Activated CD4-positive, alpha-beta T cell treated with anti-CD3 and anti-CD28 coated beads, Interleukin-2, amount 10 ng/mL, durations not matched to agents 24 days and 14 days (primary cell): Measurements from ENCODE around the gene PRLHR. TPM values are rescaled to one million over a fixed set of nuclear protein-coding genes. Genes with fewer than 3 reads are reported as not detected.

Experiments
- DNase-seq: peaks from one replicate; pipeline ENCODE4 v3.0.0; 2022
- H3K27ac Mint-ChIP-seq: one replicate; pipeline ENCODE4 v1.8.0; 2022; ENCODE audit warnings: mild to moderate bottlenecking, mixed read lengths
- H3K27me3 Mint-ChIP-seq: one replicate; pipeline ENCODE4 v1.8.0; 2022; ENCODE audit warnings: mixed read lengths
- H3K36me3 Mint-ChIP-seq: one replicate; pipeline ENCODE4 v1.8.0; 2022; ENCODE audit warnings: low read depth, mild to moderate bottlenecking, mixed read lengths
- H3K4me1 Mint-ChIP-seq: one replicate; pipeline ENCODE4 v1.8.0; 2021; ENCODE audit warnings: mixed read lengths
- H3K4me3 Mint-ChIP-seq: one replicate; pipeline ENCODE4 v1.8.0; 2022; ENCODE audit warnings: mild to moderate bottlenecking, moderate library complexity, mixed read lengths
- H3K9me3 Mint-ChIP-seq: one replicate; pipeline ENCODE4 v1.8.0; 2021; ENCODE audit warnings: mixed read lengths
- intact Hi-C: fragments of 100-400 bp; cut with micrococcal nuclease; formaldehyde crosslinking; loops from one replicate; pipeline ENCODE4 v1.15.1; 2023
- total RNA-seq: library from RNA; stranded (reverse); gene quantifications from 2 replicates; pipeline ENCODE4 v1.2.3, GENCODE V29; 2022

Gene PRLHR
- total RNA-seq, 1 donor from 2014 or later: not detected

GRCh38 chr10:118605694-118606093, 10.2 kb upstream of the PRLHR start:
- no peak overlapping the region for H3K4me3 Mint-ChIP-seq
- no peak overlapping the region for H3K27ac Mint-ChIP-seq
- no peaks in the 10 kb centered on the region for H3K9me3 Mint-ChIP-seq
- DNase-seq: no peak
- no peaks in the 10 kb centered on the region for H3K4me1 Mint-ChIP-seq
- intact Hi-C loops: no loop called here
- peaks cover 6% of the 10 kb centered on the region for H3K27me3 Mint-ChIP-seq
- no peaks in the 10 kb centered on the region for H3K36me3 Mint-ChIP-seq

- Mint-ChIP-seq H3K9me3 (peaks cover 3% of the 10 kb centered on the region), H3K36me3 (peaks cover 1% of the 10 kb centered on the region), H3K4me1 (peaks cover 5% of the 10 kb centered on the region), H3K27me3 (peaks cover 62% of the 10 kb centered on the region), H3K27ac (no peak overlapping the region), H3K4me3 (no peak overlapping the region)
- intact Hi-C loops: no loop called here
- no peak for DNase-seq
Observed at GRCh38 chr10:118596426-118597124, 1.1 kb upstream of the PRLHR start.

GRCh38 chr10:118595064-118595420, 406 bp downstream of the PRLHR start:
- H3K4me3 Mint-ChIP-seq: no peak overlapping the region
- H3K27ac Mint-ChIP-seq: no peak overlapping the region
- H3K36me3 Mint-ChIP-seq: peaks cover 1% of the 10 kb centered on the region
- intact Hi-C loops: no loop called here
- H3K4me1 Mint-ChIP-seq: peaks cover 5% of the 10 kb centered on the region
- peaks cover 66% of the 10 kb centered on the region for H3K27me3 Mint-ChIP-seq
- no peak for DNase-seq
- peaks cover 3% of the 10 kb centered on the region for H3K9me3 Mint-ChIP-seq

- Mint-ChIP-seq H3K9me3 (peaks cover 3% of the 10 kb centered on the region), H3K36me3 (peaks cover 1% of the 10 kb centered on the region), H3K27ac (no peak overlapping the region), H3K27me3 (peaks cover 68% of the 10 kb centered on the region), H3K4me3 (no peak overlapping the region), H3K4me1 (peaks cover 5% of the 10 kb centered on the region)
- DNase-seq: peak; percentile 76
- intact Hi-C loops: no loop called here
Observed at GRCh38 chr10:118594392-118595063, 920 bp downstream of the PRLHR start.

GRCh38 chr10:118592675-118593330, 2.6 kb downstream of the PRLHR start:
- Mint-ChIP-seq H3K27me3 (peaks cover 61% of the 10 kb centered on the region), H3K9me3 (peaks cover 3% of the 10 kb centered on the region), H3K4me3 (no peak overlapping the region), H3K27ac (no peak overlapping the region), H3K36me3 (peaks cover 1% of the 10 kb centered on the region), H3K4me1 (peaks cover 5% of the 10 kb centered on the region)
- intact Hi-C loops: no loop called here
- DNase-seq: no peak

DNA sequence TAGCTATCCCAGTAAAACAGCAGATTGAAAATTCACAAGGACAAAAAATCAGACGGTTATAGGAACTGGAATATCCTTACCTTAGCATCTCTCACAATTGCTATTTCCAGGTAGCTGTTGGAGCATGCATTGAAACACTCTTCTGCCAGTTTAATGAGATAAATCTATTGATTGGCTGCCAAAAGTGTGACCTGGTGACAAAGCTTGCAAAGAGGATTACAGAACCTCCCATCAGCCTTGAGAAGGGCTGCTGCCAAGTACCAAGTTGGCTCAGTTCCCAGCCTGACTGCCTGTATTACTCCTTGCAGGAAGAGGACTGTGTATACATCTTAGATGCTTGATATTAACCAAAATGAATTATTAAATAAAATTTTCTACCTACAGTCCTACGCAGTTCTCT, 5.1 kb downstream of the PRLHR start:
- peaks cover 3% of the 10 kb centered on the region for H3K4me1 Mint-ChIP-seq
- intact Hi-C loops: no loop called here

DNA sequence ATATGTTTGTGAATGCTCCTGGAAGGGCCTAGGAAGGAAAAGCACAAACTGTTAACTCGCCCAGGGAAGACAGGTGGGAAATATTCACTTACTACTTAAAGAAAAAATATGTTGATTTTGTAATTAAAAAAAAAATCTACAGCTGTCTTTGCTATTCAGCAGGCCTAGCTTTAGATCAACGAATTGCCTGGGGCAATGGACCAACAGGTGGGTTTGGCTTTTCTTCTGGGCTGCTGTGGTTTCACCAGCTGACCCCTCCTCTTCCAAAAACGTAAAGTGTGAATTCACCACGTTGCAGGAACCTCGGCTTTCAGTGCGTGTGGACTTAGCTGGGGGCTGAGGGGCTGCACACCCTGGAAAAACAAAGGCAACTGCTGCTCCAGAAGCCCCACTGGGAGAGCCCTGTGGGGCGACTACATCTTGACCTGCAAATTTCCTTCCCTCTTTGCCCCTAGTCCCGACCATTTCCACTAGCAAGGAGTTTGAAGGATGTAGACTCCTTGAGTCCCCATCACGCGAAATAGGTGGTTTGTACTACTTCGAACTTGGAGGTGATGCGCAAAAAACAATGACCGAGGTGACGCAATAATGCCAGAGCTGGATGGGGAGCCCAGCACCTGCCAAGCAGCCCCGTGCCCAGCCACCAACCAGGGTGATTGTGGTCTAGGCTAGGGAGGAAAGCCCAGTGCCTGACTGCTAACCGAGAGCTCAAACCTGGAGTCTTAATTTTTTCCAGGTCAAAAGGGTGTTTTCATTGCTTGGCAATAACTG, 7.4 kb downstream of the PRLHR start:
- Mint-ChIP-seq H3K27me3 (peaks cover 25% of the 10 kb centered on the region), H3K9me3 (no peaks in the 10 kb centered on the region), H3K4me1 (no peaks in the 10 kb centered on the region), H3K27ac (no peak overlapping the region), H3K4me3 (no peak overlapping the region), H3K36me3 (no peaks in the 10 kb centered on the region)
- intact Hi-C loops: no loop called here
- DNase-seq: no peak

More for the DNA sequence above, 5.1 kb downstream of the PRLHR start:
- no peaks in the 10 kb centered on the region for H3K36me3 Mint-ChIP-seq
- no peaks in the 10 kb centered on the region for H3K9me3 Mint-ChIP-seq
- H3K27me3 Mint-ChIP-seq: peaks cover 46% of the 10 kb centered on the region
- no peak overlapping the region for H3K27ac Mint-ChIP-seq
- no peak for DNase-seq
- H3K4me3 Mint-ChIP-seq: no peak overlapping the region

- no peaks in the 10 kb centered on the region for H3K4me1 Mint-ChIP-seq
- H3K4me3 Mint-ChIP-seq: no peak overlapping the region
- no peak overlapping the region for H3K27ac Mint-ChIP-seq
- no peaks in the 10 kb centered on the region for H3K36me3 Mint-ChIP-seq
- H3K27me3 Mint-ChIP-seq: peaks cover 17% of the 10 kb centered on the region
- DNase-seq: no peak
- intact Hi-C loops: no loop called here
- no peaks in the 10 kb centered on the region for H3K9me3 Mint-ChIP-seq
Observed at GRCh38 chr10:118586911-118587310, 8.5 kb downstream of the PRLHR start.

DNA sequence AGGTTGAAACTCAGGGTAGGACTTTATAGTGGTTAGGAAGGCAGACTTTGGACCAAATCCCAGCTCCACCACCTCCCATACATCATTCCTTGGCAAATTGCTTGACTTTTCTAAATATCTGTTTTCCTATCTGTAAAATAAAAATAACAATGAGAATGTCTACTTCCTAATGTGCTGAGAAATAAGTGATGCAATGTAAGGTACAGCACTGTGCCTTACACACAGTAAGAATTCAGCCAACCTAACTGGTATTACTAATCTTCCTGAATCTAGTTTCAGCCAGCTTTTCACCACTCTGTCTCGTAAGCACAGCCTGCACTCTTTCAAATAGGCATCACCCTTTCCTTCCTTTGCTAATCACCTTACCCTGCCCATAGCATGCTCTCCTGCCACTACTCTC, 9.7 kb downstream of the PRLHR start:
- H3K27ac Mint-ChIP-seq: no peak overlapping the region
- H3K4me1 Mint-ChIP-seq: no peaks in the 10 kb centered on the region
- H3K27me3 Mint-ChIP-seq: peaks cover 15% of the 10 kb centered on the region
- no peaks in the 10 kb centered on the region for H3K36me3 Mint-ChIP-seq
- no peak overlapping the region for H3K4me3 Mint-ChIP-seq
- intact Hi-C loops: no loop called here
- DNase-seq: no peak
- no peaks in the 10 kb centered on the region for H3K9me3 Mint-ChIP-seq

DNA sequence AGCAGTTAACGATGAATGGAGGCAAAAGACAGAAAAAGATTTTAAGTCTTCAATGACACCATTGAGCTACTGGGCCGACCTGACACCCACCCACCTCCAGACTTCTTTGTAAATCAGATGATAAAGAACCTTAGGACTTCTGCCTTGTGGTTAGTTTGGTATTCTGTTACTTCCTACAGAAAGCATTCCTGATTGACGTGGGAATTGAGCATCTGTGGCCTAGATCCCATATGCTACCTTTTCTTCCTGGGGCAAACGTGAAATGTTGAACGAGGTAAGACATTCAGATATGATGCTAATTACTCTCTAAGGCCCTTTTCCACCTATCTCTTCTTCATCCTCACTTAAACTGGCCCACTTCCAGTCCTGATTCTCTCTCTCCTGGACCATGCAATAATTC, 10.2 kb downstream of the PRLHR start:
- no peaks in the 10 kb centered on the region for H3K4me1 Mint-ChIP-seq
- peaks cover 16% of the 10 kb centered on the region for H3K27me3 Mint-ChIP-seq
- no peak for DNase-seq
- no peaks in the 10 kb centered on the region for H3K9me3 Mint-ChIP-seq
- H3K27ac Mint-ChIP-seq: no peak overlapping the region
- no peaks in the 10 kb centered on the region for H3K36me3 Mint-ChIP-seq
- intact Hi-C loops: no loop called here
- no peak overlapping the region for H3K4me3 Mint-ChIP-seq

DNA sequence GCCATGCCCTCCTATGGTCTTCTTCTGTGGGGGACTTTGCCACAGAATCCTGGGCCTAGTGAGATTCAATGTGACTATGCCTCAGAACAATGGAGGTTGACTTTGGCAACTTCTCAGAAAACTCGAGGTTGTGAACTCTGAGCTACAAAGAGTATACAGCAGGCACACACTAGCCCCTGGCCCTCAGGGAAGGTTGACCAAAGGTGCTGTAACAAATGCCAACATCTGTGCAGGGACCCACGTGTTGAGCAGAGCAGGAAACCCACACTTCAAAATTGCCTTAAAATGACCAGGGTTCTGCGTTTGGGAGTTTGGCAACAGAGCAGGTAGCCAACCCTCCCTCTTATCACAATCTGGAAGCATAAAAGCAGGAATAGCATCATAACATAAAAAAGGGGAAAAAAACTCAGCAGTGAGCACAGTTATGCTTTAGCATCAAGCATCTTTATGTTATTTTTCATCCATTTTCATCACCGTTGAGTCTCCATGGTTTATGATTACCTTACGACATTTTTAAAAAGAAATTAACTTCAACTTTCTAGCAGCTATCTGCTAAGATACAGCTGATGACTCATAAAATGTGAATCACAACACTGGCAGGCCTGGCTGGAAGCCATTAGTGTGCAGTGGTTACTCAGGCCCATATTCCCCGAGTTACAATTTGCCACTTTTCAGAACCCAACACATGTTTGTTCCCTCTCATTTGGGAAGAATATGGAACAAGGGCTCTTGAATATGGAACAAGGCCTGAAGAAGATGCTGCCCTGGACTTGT, 11.1 kb downstream of the PRLHR start:
- intact Hi-C loops: no loop called here
- Mint-ChIP-seq H3K27ac (no peak overlapping the region), H3K9me3 (no peaks in the 10 kb centered on the region), H3K36me3 (no peaks in the 10 kb centered on the region), H3K4me3 (no peak overlapping the region), H3K27me3 (peaks cover 14% of the 10 kb centered on the region), H3K4me1 (no peaks in the 10 kb centered on the region)
- no peak for DNase-seq

GRCh38 chr10:118583611-118584010, 11.8 kb downstream of the PRLHR start:
- no peak for DNase-seq
- no peak overlapping the region for H3K27ac Mint-ChIP-seq
- no peaks in the 10 kb centered on the region for H3K4me1 Mint-ChIP-seq
- H3K27me3 Mint-ChIP-seq: peaks cover 15% of the 10 kb centered on the region
- intact Hi-C loops: no loop called here
- H3K4me3 Mint-ChIP-seq: no peak overlapping the region
- H3K9me3 Mint-ChIP-seq: no peaks in the 10 kb centered on the region
- H3K36me3 Mint-ChIP-seq: no peaks in the 10 kb centered on the region

GRCh38 chr10:118582511-118582910, 12.9 kb downstream of the PRLHR start:
- intact Hi-C loops: no loop called here
- H3K27me3 Mint-ChIP-seq: peaks cover 18% of the 10 kb centered on the region
- H3K4me1 Mint-ChIP-seq: no peaks in the 10 kb centered on the region
- H3K36me3 Mint-ChIP-seq: no peaks in the 10 kb centered on the region
- no peak overlapping the region for H3K27ac Mint-ChIP-seq
- DNase-seq: no peak
- no peaks in the 10 kb centered on the region for H3K9me3 Mint-ChIP-seq
- no peak overlapping the region for H3K4me3 Mint-ChIP-seq
